ENCODE data around the gene GRM4. TPM values are rescaled to one million over a fixed set of nuclear protein-coding genes. Genes with fewer than 3 reads are reported as not detected.

Gene GRM4
- total RNA-seq, 4 donors from 2014 or later, result 0.19 TPM; not detected in 3

DNA sequence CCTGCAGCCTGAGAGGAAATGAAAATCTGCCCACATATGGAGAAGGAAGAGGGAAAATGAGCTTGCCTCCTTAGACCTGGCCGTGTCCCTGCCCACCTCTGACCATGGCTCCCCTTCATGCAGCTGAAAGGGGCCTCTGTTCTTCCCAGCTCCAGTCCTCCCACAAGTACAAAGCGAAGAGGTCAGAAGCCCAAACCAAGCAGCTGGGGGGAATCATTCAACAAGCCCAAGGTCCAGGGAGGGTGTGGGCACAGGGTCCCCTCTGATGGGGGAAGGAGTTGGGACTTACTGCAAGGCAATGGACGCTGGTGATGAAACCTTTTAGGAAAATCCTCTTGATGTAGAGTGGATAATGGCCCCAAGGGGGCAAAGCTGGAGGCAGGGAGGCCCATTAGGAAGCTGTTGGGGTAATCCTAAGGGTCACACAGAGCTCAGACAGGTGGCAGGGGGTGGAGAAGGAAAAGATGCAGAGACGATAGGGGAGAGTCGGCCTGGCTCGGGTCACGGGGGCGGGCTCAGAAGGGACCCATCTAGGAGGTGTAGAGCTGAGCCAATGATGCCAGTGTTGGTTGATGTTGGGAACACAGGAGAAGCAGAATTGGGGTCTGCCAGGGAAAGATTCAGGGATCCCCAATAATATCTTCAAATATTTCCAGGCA lies 16.1 kb upstream of the GRM4 start:
- 80 to 81% methylated on average over 8 of the region's 8 CpGs for WGBS, 2 donors
- no peak overlapping the region for H3K4me3 ChIP-seq (ENCODE audit: low read depth, poor library complexity, severe bottlenecking)
- peak in 1 of 2 donors; percentile 80 for DNase-seq (ENCODE audit: low spot score in 2 of 2)
- intact Hi-C loops (cut with DNase I; ENCODE audit: low total_unique reads), result no loop called here
- no peak for TF ChIP-seq POLR2A (IDR thresholded peaks at IDR 0.05)
- TF ChIP-seq, protein P1, sequence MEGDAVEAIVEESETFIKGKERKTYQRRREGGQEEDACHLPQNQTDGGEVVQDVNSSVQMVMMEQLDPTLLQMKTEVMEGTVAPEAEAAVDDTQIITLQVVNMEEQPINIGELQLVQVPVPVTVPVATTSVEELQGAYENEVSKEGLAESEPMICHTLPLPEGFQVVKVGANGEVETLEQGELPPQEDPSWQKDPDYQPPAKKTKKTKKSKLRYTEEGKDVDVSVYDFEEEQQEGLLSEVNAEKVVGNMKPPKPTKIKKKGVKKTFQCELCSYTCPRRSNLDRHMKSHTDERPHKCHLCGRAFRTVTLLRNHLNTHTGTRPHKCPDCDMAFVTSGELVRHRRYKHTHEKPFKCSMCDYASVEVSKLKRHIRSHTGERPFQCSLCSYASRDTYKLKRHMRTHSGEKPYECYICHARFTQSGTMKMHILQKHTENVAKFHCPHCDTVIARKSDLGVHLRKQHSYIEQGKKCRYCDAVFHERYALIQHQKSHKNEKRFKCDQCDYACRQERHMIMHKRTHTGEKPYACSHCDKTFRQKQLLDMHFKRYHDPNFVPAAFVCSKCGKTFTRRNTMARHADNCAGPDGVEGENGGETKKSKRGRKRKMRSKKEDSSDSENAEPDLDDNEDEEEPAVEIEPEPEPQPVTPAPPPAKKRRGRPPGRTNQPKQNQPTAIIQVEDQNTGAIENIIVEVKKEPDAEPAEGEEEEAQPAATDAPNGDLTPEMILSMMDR (IDR thresholded peaks at IDR 0.05), result no peak

DNA sequence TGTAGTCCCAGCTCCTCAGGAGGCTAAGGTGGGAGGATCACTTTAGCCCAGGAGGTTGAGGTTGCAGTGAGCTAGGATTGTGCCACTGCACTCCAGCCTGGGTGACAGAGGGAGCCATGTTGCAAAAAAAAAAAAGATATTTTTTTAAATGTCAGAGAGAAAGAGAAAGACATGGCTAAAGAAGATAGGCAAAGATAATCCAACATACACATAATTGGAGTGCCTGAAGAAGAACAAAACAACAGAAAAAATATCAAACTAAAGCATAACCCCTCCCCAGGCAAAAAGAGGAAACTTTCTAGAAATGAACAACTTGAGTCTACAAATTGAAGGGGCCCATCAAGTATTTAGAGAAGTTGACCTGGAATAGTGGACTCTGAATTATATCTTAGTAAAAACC lies 14.0 kb upstream of the GRM4 start:
- H3K4me3 ChIP-seq (ENCODE audit: low read depth, poor library complexity, severe bottlenecking), result no peak overlapping the region
- no peak for DNase-seq (ENCODE audit: low spot score in 2 of 2)
- intact Hi-C loops (cut with DNase I; ENCODE audit: low total_unique reads), result loop anchor here (10.0 kb wide), 2 partner anchors 385 to 415 kb away; partner anchors contain the start of gene IP6K3
- no peak for TF ChIP-seq POLR2A (IDR thresholded peaks at IDR 0.05)
- TF ChIP-seq, protein P1 (IDR thresholded peaks at IDR 0.05), result no peak

DNA sequence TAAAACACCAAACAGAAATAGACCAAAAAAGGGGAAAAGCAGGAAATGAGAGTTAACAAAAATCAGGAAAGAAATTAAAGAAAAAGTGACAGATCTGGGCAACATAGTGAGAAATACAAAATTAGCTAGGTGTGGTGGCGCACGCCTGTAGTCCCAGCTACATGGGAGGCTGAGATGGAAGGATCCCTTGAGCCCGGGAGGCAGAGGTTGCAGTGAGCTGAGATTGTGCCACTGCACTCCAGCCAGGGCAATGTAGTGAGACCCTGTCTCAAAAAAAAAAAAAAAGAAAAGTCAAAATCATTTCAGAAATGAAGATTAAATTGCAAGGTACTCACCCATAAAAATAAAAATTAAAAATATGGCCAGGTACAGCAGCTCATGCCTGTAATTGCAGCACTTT lies 13.0 kb upstream of the GRM4 start:
- H3K4me3 ChIP-seq (ENCODE audit: low read depth, poor library complexity, severe bottlenecking), result no peak overlapping the region
- intact Hi-C loops (cut with DNase I; ENCODE audit: low total_unique reads), result loop anchor here (10.0 kb wide), 2 partner anchors 384 to 414 kb away; partner anchors contain the start of gene IP6K3
- no peak for DNase-seq (ENCODE audit: low spot score in 2 of 2)
- TF ChIP-seq, protein P1 (IDR thresholded peaks at IDR 0.05), result no peak
- TF ChIP-seq POLR2A (IDR thresholded peaks at IDR 0.05), result no peak
- 88 to 91% methylated on average over 3 of the region's 3 CpGs for WGBS, 2 donors

DNA sequence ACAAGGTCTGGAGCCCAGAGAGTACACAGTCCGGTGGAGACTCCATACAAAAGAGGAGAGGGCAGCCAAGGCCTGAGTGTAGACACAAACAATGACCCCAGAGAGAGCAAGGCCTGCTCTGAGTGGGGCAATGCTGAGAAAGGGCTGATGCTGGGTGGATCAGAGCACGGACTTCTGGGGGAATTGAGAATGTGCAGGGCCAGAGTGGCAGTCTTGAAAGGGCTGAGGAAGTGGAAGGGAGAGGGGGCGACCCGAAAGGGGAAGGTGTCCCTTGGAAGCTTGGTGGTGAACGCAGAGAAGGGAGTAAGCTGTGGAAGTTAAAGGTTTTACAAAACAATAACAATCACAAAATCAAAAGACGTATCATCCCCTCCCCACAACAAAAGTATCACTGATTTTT lies 12.0 kb upstream of the GRM4 start:
- peak in 1 of 2 donors; percentile 43 for DNase-seq (ENCODE audit: low spot score in 2 of 2)
- TF ChIP-seq, protein P1 (IDR thresholded peaks at IDR 0.05), result no peak
- TF ChIP-seq POLR2A (IDR thresholded peaks at IDR 0.05), result no peak
- 69 to 80% methylated on average over 6 of the region's 6 CpGs for WGBS, 2 donors
- H3K4me3 ChIP-seq (ENCODE audit: low read depth, poor library complexity, severe bottlenecking), result no peak overlapping the region
- intact Hi-C loops (cut with DNase I; ENCODE audit: low total_unique reads), result loop anchor here (10.0 kb wide), 2 partner anchors 383 to 413 kb away; partner anchors contain the start of gene IP6K3

DNA sequence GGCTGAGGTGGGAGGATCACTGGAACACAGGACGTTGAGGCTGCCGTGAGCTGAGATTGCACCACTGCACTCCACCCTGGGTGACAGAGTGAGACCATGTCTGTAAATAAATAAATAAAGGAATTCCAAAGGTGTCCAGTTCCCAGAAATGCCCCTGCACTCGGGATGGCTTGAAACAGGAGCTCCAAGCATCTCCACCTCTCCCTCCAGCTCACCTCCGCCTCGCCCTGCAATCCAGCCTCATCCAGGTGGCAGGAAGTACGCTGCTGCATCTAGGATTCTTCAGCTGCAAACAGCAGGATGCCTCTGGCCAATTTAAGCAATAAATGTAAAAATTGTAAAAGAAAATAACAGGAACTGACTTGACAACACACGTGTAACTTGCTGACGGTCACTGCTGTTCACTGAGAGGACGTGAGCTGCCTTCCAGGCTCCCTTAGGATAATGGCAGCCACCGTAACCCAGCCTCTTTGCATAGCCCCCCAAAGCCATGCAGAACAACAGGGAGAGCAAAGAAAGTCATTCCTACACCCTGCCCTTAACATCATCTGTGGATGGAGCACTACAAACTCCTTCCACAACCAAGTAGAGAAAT lies 11.4 kb upstream of the GRM4 start:
- no peak overlapping the region for H3K4me3 ChIP-seq (ENCODE audit: low read depth, poor library complexity, severe bottlenecking)
- TF ChIP-seq, protein P1 (IDR thresholded peaks at IDR 0.05), result no peak
- TF ChIP-seq POLR2A (IDR thresholded peaks at IDR 0.05), result no peak
- 58 to 63% methylated on average over 10 of the region's 10 CpGs for WGBS, 2 donors
- DNase-seq (ENCODE audit: low spot score in 2 of 2), result peak in 1 of 2 donors; percentile 50
- intact Hi-C loops (cut with DNase I; ENCODE audit: low total_unique reads), result loop anchor here (10.0 kb wide), 2 partner anchors 383 to 413 kb away; partner anchors contain the start of gene IP6K3
